HG03565 (cell line): Measurements from ENCODE around the gene ALPP.
"Not testable (repeated sequence)": the region's sequence is repeated elsewhere in the genome, so short reads cannot be mapped to it uniquely, and the experiment has no call there.

Source experiments
- ATAC-seq: cut with Tn5 transposase; IDR thresholded peaks from one replicate; pipeline ENCODE4 v1.9.1; 2021; ENCODE audit warnings: mild to moderate bottlenecking, moderate library complexity; ENCODE audit not compliant: unreplicated experiment

The ALPP gene

GRCh38 chr2:232379610-232380590 is 1.3 kb downstream of the ALPP start:
- ATAC-seq = not testable (repeated sequence)

DNA sequence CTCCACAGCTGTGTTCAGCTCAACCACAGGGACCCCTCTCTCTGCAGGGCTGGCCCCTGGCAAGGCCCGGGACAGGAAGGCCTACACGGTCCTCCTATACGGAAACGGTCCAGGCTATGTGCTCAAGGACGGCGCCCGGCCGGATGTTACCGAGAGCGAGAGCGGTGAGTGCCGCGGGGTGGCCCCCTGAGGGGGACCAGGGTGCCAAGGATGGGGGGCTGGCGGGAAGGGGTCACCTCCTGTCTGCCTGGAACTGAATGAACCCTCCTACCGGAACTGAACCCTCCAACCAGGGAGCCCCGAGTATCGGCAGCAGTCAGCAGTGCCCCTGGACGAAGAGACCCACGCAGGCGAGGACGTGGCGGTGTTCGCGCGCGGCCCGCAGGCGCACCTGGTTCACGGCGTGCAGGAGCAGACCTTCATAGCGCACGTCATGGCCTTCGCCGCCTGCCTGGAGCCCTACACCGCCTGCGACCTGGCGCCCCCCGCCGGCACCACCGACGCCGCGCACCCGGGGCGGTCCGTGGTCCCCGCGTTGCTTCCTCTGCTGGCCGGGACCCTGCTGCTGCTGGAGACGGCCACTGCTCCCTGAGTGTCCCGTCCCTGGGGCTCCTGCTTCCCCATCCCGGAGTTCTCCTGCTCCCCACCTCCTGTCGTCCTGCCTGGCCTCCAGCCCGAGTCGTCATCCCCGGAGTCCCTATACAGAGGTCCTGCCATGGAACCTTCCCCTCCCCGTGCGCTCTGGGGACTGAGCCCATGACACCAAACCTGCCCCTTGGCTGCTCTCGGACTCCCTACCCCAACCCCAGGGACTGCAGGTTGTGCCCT is 2.9 kb downstream of the ALPP start:
- not testable (repeated sequence) for ATAC-seq

DNA sequence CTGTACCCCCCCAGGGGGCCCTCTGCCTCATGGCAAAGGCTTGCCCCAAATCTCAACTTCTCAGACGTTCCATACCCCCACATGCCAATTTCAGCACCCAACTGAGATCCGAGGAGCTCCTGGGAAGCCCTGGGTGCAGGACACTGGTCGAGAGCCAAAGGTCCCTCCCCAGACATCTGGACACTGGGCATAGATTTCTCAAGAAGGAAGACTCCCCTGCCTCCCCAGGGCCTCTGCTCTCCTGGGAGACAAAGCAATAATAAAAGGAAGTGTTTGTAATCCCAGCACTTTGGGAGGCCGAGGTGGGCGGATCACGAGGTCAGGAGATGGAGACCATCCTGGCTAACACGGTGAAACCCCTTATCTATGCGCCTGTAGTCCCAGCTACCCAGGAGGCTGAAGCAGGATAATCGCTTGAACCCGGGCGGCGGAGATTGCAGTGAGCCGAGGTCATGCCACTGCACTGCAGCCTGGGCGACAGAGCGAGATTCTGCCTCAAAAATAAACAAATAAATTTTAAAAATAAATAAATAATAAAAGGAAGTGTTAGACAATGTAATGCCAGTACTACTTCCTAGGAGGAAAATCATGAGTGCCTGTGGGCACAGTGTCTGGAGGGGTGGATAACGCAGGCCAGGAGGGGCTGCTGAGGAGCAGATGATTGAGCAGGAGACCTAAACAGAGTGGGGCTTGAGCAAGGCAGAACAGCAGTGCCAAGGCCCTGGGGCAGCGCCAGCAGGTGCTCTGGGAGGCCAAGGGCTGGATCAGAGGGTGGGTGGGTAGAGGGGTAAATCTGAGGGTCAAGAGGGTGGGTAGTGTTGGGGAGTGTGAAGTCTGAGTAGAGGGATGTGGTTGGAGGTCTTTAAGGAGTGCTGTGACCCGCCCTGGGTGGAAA is 4.0 kb downstream of the ALPP start:
- ATAC-seq = no peak

- no peak for ATAC-seq
Measured at GRCh38 chr2:232384466-232384865, 5.9 kb downstream of the ALPP start.

GRCh38 chr2:232385058-232385457 is 6.5 kb downstream of the ALPP start:
- ATAC-seq = not testable (repeated sequence)

DNA sequence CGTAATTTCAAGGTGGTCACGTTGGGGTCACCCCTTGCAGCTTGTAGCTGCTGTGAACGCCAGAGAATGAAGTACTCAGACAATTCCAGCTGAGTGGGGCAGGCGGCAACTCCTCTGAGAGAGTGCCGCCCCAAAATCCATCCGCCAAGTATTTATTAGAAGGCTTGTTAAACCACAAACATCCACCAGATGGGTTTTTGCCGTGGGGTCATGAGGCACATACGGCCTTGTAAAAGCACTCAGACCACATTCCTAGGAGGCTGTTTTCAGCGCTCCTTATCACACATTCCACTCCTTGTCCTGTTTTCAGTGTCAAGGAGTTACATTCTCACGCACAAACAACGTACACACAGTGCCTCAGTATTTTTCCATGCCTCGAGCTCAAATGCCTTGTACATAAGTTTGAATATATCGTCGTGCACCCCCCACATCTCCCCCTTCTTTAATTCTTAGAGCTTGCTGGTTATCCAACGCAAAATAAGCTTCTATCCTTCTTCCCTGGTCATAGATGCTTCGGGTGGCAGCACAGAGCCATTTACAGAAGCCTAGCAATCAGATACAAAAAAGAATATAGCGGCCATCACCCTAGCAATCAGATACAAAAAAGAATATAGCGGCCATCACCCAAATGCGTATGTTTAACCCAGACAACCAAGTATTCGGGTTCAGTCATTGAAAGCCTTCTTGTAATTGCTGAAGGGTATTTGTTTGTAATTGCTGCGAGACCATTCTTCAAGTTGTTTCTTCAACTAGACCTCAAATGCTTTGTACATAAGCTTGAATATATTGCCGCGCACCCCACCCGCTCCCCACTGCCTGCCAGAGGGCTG is 7.3 kb downstream of the ALPP start:
- no peak for ATAC-seq

DNA sequence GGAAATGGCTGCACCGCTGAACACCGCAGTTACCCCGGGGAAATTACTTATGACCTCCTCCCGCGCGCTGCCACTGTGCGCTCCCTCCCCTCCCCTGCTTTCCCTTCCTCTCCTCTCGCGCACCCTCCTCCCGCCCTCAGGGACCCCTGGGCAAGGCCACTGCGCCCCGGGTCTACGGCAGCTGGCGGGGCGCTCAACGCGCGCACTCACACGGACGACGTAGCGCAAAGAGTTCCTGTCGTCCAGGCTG is 7.9 kb downstream of the ALPP start:
- ATAC-seq = no peak

DNA sequence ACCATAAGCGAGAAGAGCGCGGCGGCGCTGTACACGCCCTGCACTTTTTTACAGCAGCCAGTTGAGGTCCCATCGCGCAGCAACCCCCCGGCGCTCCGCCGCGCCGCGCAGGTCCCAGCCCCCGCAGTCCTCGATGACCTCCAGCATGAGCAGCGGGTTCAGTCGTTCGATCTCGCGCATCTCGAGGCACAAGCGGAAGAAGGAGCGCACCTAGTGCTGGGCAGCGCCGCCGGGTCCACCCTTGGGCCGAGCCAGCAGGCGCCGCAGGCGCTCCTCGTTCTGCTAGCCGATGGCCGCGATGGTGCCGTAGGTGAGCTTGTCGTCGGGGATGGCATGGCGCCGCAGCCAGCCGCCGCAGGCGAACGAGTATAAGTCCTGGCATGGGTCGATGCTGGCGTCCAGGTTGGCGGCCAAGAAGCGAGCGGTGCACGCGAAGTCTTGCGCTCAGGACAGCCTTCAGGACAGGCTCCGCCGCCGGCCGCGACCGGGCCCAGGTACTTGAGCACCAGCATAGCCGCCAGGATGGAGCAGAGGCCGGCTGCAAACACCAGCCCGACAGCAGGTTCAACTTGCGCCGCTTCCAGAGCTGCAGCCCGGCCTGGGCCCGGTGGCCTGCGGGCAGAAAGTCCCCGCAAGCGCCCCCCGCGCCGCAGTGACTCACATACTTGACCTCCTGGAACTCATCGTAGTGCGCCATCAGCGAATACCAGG is 8.3 kb downstream of the ALPP start:
- ATAC-seq = no peak

GRCh38 chr2:232387451-232388171 is 9.1 kb downstream of the ALPP start:
- no peak for ATAC-seq

DNA sequence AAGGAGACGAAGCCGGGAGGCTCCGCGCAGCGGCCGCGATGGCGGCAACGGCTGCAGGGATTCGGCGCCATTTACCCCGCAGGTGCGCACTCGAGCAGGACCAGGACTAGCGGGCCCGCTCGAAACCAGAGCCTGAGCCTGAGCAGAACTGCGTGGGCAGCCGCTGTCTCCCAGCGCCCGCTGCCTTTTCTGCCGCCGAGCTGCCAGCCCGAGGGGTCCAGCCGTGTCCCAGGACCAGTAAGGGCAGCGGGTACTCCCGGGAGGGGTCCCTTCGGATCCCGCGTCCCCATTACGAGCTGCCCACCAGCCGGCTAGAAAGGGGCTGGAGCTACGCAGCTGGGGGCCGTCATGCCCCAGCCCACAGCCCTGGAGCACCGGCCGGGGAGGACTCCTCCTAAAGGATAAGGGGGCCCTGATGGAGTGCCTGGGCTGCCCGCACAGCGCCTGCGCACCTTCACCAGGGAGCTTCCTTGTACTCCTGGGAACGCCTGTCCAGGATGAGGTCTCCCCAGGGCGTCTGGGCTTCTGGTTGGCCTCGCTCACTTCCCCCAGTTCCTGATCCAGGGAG is 9.9 kb downstream of the ALPP start:
- no peak for ATAC-seq

DNA sequence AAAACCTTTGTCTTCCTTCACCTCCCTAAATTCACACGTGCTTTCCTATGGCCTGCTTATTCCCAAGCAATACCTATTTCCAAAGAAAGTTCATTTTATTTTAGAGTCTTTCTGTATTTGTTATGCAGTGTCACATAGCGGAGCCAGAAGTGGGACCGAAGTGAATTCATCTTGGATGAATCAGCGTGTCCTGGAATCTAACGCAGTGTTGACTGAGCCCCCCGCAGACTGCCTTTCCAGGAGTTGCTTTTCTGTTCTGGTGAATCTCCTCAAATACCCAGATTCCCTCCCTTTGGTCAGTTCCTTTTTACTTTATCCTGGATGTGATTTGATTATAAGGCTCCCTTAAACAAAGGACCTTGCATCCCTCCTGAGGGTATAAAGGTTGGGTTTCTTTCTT is 10.8 kb downstream of the ALPP start:
- no peak for ATAC-seq

DNA sequence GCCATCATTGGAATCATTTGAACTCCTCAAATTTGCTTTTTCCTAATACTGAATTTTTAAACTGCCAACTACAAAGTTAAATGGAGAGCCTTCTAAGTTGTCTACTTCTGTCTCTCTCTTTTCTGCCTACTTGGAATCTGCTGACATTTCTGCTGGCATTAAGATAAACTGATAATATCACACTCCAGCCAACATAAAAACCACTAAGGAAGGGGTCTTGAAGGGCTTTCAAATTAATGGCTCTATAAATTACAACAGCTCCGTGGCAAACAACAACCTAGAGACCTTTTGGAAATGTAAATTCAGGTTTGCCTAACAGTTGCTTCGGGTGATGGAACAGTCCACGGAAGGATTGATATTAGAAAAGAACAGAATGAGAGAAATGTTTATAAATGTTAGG is 12.1 kb downstream of the ALPP start:
- ATAC-seq = no peak

- no peak for ATAC-seq
Measured at GRCh38 chr2:232393556-232393955, 15.0 kb downstream of the ALPP start.

- ATAC-seq = not testable (repeated sequence)
Measured at GRCh38 chr2:232394431-232394830, 15.9 kb downstream of the ALPP start.

DNA sequence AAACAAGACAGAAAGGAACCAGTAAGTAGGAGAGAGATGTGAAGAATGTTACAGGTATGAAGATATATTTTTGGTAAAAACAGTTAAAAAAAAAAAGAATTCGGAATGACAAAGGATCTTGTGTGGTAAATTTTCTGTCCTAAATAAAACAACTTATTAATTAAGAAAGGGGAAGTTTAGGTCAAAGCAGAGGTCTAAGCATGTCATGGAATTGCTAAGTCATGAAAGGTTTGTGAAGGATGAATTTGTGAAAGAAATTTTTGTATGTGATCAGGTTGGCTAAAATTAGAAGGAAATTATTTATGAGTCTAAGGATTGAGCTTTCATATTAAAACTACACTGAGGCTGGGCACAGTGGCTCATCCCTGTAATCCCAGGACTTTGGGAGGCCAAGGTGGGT is 17.0 kb downstream of the ALPP start:
- no peak for ATAC-seq

DNA sequence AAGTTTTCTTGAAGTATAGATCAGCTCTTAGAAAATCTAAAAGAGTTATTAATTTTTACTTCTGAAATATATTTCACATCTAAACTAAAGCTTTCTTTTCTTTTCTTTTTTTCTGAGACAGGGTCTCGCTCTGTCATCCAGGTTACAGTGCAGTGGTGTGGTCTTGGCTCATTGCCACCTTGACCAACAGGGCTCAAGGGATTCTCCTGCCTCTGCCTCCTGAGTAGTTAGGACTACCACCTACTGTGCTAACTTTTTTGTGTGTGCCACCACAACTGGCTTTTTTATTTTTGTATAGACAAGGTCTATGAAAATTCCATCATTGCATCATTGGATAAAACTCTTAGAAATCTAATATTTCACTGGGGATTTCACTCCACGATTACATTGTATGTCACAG is 18.1 kb downstream of the ALPP start:
- ATAC-seq = no peak

GRCh38 chr2:232398293-232399034 is 19.9 kb downstream of the ALPP start:
- ATAC-seq = no peak
